ENCODE data around the gene ATRNL1.
"Not testable (repeated sequence)": the region's sequence is repeated elsewhere in the genome, so short reads cannot be mapped to it uniquely, and the experiment has no call there.

ATRNL1 gene

DNA sequence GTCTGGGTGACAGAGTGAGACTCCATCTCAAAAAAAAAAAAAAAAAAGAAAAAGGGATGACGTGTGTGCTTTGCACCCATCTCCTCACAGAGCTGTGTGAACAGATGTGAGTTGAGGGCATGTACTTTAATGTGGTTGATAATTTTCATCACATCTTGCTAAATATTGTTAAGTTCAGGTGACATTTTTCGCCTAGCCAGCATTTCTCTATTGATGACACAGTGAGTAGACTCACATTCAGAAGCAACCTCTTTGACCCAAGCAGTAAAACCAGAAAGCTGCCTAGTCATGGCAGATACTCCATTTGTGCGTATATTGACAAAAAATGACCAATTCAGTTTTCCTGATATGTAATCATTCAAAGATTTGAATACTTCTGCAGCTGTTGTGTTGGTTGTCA lies 126.0 kb downstream of the ATRNL1 start:
- no peak for DNase-seq (ENCODE audit: low read depth)

DNA sequence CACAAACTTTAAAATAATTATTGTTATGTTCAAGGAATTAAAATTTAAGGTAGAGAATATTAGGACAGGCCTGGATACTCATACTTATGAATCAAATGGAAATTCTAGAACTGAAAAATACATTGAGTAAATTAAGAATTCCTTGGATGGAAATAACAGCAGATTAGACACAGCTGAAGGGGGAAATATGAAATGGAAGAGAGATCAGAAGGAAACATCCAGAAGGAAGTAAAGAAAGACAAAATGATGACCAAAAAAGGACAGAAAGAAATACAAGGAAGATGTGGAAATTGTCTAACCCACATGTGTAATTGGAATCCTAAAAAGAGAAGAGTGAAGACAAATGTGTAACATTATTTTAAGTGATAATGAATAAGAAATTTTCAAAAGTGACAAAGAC lies 128.9 kb downstream of the ATRNL1 start:
- DNase-seq (ENCODE audit: low read depth) = no peak

DNA sequence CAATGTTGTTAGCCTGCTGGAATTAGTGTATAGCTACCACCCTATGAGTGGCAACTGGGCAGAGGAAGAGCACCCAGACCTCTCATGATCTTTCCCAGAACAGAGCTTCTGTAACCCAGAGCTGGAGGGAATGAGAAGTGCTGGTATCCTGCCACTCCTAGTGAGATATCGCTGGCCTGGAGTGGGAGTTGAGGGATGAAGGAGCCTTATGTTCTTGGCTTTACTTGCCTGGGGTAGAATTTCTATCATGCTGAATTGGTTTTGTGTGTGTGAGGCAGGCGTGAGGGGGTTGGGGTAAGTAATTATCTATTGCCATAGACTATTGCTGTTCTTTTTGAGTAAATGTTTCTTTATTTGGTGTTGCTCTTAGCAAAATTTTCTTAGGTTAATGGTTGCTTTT lies 146.6 kb downstream of the ATRNL1 start:
- DNase-seq (ENCODE audit: low read depth) = no peak

DNA sequence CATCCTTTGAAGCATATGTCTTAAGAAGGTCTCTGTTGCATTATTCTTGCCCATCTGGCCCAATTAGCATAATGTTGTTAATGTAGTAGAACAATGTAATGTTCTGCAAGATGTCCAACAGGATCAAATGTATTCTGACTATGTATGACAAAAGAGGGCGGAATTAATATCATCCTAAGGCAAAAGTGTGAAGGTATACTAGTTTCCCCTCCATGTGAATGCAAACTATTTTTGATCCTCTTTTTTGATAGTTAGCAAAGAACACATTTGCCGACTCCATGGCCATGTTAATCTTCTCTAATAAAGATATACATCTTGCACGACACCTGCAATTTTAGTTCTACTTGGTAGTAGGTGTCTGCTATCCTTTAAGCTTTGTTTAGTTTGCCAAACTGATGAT lies 157.6 kb downstream of the ATRNL1 start:
- no peak for DNase-seq (ENCODE audit: low read depth)

DNA sequence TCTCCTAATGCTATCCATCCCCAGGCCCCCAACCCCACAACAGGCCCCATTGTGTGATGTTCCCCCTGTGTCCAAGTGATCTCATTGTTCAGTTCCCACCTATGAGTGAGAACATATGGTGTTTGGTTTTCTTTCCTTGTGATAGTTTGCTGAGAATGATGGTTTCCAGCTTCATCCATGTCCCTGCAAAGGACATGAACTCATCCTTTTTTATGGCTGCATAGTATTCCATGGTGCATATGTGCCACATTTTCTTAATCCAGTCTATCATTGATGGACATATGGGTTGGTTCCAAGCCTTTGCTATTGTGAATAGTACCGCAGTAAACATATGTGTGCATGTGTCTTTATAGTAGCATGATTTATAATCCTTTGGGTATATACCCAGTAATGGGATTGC lies 160.6 kb downstream of the ATRNL1 start:
- DNase-seq (ENCODE audit: low read depth) = not testable (repeated sequence)

DNA sequence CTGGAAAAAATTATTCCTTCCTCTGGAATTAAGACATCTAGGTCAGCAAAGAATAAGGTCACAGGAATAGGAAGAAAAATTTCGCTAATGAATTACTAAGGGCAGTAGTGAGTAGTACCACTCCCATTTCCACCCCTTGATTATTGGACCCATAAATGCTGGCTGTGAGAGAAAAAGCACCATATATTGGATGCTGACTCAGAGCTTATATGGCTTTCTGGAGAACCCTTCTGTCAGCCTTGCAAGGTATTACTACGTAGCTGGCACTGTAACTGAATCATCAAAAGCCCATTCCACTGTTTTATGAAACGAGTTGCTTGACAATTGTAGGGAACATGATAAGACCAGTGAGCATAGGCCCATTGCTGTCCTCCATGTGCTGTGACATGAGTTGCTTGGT lies 179.3 kb downstream of the ATRNL1 start:
- no peak for DNase-seq (ENCODE audit: low read depth)

DNA sequence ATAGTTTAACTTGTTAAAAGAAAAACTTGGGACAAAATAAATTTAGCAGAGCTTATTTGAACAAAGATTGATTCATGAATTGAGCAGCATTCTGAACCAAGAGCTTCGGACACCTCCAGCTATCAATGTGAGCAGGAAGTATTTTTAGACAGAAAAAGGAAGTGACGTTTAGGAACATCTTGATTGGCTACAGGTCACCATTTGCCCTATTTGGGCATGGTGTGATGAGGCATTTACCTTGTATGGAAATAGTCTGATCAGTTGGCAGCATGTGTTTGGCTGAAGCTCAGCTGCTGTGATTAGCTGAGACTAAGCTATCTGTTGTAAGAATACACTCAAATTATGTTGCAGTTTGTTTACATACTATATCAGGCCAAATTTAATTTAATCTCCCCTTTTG lies 185.1 kb downstream of the ATRNL1 start:
- no peak for DNase-seq (ENCODE audit: low read depth)

DNA sequence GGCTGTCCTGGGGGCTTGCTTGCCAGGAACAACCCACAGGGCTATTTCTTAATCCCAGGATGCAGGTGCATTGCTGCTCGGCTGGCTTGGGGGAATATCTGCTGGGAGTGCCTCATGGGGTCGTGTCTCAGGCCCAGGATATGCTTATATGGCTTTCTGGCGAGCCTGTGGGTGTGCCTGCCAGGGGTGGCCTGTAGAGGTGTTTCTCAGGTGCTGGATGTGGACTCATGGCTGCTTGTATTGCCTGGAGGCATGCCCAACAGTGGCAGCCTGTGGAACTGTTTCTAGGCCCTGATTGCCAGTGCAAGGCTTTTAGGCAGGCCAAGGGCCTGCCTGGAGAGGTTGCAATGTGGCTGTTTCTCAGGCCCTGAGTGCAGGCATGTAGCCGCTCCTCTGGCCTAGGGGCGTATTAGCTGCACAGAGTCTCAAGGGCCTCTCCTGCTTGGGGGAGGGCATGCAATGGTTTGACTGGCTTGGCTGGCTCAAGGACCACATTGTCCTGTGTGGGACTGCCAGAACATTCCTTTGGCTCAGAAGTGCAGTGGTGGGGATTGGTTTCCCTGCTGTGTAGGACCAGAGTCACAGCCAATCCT lies 202.1 kb downstream of the ATRNL1 start:
- no peak for DNase-seq (ENCODE audit: low read depth)

DNA sequence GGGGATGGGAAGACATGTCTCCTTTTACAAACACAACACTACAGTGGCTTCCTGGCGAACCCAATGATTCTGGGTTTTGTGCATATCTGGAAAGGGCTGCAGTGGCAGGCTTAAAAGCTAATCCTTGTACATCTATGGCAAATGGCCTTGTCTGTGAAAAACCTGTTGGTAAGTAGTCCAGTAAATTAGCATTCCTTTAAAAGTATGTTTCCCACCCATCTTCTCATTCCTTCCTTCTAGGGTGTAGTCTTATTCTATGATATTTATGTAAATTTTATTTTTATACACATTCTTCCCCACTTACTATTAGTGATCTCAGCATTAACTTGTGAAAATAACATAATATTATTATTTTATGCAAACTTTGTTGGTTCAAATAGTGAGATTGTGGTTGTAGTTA lies 206.9 kb downstream of the ATRNL1 start:
- no peak for DNase-seq (ENCODE audit: low read depth)

DNA sequence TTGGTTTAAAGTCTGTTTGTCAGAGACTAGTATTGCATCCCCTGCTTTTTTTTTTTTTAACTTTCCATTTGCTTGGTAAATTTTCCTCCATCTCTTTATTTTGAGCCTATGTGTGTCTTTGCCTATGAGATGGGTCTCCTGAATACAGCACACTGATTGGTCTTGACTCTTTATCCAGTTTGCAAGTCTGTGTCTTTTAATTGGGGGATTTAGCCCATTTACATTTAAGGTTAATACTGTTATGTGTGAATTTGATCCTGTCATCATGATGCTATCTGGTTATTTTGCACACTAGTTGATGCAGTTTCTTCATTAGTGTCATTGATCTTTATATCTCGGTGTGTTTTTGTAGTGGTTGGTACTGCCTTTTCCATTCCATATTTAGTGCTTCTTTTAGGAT lies 226.5 kb downstream of the ATRNL1 start:
- not testable (repeated sequence) for DNase-seq (ENCODE audit: low read depth)

DNA sequence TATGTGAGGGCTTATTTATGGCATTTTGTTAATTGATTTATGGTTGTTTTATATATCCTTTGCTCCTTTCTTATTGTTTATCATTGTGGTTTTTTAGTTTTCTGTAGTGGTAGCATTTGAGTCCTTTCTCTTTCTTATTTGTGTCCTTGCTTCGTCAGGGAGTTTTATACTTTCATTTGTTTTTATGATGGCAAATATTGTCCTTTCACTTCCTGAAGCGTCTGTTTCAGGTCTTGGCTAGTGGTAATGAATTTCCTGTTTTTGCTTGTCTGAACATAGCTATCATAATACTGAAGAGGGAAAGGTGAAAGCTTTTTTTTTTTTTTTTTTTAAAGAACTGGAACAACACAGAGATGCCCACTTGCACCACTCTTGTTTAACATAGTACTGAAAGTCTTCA lies 228.2 kb downstream of the ATRNL1 start:
- no peak for DNase-seq (ENCODE audit: low read depth)

DNA sequence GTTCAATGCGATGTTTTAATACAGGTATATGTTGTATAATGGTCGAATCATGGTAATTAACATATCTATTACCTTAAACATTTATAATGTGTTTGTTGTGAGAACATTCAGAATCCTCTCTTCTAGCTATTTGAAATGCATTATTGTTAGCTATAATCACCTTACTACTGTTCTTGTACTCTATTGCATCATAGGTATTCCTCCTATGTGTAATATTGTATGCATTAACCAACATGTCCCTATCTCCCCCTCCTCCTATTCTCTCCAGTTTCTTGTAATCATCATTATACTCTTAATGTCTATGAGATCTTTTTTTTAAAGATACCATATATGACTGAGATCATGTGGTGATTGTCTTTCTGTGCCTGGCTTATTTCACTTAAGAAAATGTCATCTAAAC lies 235.2 kb downstream of the ATRNL1 start:
- DNase-seq (ENCODE audit: low read depth) = no peak

DNA sequence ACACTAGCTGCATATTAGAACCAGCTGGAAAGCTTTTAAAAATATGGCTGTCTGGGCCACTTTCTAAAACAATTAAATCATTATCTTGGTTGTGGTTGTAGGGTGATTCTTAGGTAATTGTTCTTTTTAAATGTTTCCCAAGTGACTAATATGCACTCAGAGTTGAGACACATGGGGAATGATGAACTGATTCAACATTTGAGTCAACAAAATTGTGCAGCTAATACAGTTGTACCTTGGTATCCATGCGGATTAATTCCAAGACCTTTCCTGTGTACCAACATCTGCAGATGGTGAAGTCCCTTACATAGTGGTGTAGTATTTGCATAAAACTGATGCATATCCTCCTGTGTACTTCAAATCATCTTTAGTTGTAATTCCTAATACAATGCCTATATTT lies 242.2 kb downstream of the ATRNL1 start:
- DNase-seq (ENCODE audit: low read depth) = no peak

DNA sequence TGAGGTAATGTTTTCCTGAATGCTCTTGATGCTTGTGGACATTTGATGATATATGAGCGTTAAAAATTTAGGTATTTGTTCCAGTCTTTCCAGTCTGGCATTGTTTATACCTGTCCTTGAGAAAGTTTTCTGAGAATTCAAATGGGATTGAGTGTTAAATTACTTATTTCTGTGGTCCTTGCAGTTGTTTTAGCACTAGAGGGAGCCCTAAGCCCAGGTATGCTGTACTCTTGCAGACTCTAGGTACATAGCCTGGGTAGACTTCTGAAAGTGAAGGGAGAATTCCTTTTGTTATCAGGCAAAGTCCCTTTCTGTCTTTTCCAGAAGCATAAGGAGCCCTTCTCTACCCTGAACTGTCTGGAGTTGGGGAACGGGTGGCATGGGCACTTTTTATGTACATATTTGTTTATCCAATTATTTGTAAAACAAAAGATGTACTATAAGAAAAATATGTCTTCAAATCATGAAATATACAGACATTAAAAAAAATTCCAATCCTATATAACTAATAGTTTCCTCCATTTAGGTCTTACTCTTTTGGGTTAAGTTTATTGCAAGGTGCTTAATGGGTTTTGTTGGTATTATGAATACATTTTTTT lies 262.1 kb downstream of the ATRNL1 start:
- DNase-seq (ENCODE audit: low read depth) = peak; percentile 65

DNA sequence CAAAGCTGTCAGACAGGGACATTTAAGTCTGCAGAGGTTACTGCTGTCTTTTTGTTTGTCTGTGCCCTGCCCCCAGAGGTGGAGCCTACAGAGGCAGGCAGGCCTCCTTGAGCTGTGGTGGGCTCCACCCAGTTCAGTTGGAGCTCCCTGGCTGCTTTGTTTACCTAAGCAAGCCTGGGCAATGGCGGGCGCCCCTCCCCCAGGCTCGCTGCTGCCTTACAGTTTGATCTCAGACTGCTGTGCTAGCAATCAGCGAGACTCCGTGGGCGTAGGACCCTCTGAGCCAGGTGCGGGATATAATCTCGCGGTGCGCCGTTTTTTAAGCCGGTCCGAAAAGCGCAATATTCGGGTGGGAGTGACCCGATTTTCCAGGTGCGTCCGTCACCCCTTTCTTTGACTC lies 274.8 kb downstream of the ATRNL1 start:
- not testable (repeated sequence) for DNase-seq (ENCODE audit: low read depth)

DNA sequence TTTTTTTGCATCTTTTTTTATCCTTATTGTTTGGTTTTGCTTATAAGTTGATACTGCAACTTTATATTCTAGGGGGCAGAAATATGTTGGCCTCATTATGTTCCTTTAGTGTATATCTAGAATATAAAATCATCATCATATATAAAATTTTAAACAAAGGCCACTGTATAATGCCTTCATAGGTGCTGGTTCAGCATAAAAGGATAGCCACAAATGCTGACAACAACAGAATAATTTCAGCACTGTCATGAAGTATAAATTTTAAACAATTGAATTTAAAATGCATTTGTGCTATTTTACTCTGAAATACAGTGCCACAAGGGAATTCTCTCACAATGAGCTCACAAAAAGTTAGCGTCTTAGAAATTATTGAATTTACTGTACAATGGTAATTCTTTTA lies 285.9 kb downstream of the ATRNL1 start:
- DNase-seq (ENCODE audit: low read depth) = no peak

DNA sequence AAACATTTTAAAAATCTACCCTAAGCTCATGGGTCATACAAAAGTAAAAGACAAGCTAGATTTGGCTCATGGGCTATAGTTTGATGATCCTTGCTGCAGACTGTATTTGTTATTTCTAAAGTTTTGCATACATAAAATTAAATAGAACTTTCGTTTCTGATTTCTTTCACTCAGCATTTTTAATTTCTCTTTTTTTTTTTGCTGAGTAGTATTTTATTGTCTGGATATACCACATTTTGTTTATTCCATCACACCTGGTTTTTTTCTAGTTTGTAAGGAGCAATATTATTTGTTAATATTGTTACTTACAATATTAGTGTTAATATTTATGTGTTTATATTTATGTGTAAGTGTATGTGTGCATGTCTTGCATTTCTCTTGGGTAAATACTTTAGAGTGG lies 291.5 kb downstream of the ATRNL1 start:
- no peak for DNase-seq (ENCODE audit: low read depth)

DNA sequence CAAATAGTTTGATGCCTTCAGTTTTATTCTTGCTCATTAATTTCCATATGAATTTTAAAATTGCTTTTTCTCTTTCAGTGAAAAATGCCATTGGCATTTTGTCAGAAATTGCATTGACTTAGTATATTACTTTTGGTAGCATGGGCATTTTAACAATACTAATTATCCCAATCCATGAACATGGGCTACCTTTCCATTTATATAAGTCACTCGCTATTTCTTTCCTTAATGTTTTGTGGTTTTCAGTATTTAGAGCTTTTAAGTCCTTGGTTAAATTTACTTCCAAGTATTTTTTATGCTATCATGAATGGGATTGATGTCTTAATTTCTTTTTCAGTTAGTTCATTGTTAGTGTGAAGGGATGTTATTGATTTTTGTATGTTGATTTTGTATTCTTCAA lies 297.4 kb downstream of the ATRNL1 start:
- DNase-seq (ENCODE audit: low read depth) = no peak

DNA sequence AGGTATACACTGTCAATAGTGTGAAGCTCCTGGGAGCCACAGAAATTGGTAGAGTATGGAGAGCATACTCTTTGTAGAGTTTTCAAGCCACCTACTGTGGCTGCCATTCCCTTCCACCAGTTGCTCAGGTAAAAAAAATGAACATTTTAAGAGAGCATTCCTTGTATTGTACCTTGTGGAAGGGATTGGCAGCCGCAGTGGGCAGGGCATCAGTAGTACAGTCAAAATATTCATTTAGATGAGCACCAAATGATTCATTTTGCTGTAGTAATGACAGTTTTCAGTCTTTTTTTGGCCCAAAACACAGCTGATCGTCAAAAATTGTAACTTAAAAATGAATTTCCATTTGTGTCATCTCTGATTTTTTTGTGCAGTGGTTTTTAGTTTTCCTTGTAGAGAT lies 304.9 kb downstream of the ATRNL1 start:
- DNase-seq (ENCODE audit: low read depth) = no peak

DNA sequence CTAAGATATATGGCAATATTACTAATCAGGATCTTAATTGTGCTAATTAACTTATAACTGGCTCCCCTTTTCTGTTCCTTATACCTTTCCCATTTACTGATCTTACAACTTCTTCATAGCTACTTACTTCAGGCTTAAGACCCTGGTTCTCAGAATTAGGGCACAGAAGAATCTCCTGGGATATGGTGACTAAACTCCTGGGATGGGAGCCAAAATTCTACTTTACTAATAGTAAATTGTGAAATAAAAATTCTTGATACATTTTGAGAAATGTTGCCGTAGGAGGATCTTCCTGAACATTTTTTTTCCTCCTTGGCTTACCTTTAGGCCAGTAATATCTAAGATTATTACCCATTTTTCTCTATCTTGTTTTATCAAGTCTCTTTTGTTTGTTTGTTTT lies 309.5 kb downstream of the ATRNL1 start:
- DNase-seq (ENCODE audit: low read depth) = peak; percentile 26

DNA sequence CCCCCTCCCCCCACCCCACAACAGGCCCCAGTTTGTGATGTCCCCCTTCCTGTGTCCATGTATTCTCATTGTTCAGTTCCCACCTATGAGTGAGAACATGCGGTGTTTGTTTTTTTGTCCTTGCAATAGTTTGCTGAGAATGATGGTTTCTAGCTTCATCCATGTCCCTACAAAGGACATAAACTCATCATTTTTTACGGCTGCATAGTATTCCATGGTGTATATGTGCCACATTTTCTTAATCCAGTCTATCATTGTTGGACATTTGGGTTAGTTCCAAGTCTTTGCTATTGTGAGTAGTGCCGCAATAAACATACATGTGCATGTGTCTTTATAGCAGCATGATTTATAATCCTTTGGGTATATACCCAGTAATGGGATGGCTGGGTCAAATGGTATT lies 312.7 kb downstream of the ATRNL1 start:
- not testable (repeated sequence) for DNase-seq (ENCODE audit: low read depth)

DNA sequence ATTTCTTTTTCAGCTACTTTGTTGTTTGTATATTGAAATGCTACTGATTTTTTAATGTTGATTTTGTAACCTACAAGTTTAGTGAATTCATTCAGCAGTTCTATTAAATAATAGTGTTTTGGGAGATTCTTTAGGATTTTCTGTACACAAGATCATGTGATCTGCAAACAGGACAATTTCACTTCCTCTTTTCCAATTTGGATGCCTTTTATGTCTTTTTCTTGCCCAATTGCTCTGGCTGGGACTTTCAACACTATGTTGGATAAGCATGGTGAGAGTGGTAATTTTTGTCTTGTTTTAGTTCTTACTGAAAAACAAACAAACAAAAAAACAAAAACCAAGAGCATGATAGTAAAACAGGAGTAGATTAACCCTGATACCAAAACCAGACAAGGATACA lies 316.2 kb downstream of the ATRNL1 start:
- no peak for DNase-seq (ENCODE audit: low read depth)

DNA sequence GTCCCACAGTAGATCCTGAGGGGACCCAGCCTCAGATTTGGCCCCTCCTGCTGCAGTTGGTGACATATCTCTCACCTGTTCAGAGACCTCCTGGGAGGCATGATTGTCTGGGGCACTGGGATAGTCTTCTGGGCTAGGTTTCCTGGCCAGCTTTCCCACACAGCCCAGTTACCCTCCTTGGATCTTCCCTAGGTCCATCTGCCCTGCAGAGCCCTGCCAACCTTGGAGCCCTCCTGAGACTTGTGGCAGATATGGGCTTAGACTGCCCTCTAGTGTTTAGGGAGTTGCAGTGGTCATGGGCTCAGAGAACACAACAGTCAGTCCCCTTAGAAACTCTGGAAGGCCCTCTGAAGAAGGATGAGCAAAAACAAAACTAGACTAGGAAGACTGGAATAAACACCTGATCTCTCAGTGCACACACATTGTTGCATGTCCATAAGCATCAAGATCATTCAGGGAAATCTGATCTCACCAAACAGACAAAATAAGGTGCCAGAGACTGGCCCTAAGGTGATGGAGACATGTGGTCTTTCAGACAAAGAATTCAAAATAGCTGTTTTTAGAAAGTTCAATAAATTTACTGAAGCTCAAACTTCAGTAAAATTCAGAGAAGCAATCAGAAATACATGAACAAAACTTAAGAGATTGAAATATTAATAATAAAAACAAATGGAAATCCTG lies 324.6 kb downstream of the ATRNL1 start:
- DNase-seq (ENCODE audit: low read depth) = peak; percentile 62

DNA sequence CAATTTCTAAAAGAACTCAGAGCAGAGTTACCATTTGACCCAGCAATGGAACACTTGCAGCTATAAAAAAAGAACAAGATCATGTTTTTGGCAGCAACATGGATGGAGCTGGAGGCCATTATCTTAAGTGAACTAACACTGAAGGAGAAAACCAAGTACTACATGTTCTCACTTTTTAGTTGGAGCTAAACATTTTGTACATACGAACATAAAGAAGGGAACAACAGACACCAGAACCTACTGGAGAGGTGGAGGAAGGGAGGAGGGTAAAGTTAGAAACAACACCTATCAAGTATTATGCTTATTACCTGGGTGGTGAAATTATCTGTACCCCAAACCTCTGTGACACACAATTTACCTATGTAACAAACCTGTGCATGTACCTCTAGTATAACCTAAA lies 329.5 kb downstream of the ATRNL1 start:
- DNase-seq (ENCODE audit: low read depth) = no peak

Measured in ELR (cell line).